Melanocyte of skin (primary cell): ENCODE data around the gene NDUFS6. TPM values are rescaled to one million over a fixed set of nuclear protein-coding genes. Genes with fewer than 3 reads are reported as not detected.

ENCODE experiments used
- total RNA-seq, 2 donors: library from RNA; depleted of rRNA; stranded (reverse); fragments of >200 nt; gene quantifications; 2 replicates each; pipeline ENCODE4 v1.2.3, GENCODE V29; 2012

Gene NDUFS6
- total RNA-seq = 10 to 100 TPM; 27.9 to 48.3 TPM

DNA sequence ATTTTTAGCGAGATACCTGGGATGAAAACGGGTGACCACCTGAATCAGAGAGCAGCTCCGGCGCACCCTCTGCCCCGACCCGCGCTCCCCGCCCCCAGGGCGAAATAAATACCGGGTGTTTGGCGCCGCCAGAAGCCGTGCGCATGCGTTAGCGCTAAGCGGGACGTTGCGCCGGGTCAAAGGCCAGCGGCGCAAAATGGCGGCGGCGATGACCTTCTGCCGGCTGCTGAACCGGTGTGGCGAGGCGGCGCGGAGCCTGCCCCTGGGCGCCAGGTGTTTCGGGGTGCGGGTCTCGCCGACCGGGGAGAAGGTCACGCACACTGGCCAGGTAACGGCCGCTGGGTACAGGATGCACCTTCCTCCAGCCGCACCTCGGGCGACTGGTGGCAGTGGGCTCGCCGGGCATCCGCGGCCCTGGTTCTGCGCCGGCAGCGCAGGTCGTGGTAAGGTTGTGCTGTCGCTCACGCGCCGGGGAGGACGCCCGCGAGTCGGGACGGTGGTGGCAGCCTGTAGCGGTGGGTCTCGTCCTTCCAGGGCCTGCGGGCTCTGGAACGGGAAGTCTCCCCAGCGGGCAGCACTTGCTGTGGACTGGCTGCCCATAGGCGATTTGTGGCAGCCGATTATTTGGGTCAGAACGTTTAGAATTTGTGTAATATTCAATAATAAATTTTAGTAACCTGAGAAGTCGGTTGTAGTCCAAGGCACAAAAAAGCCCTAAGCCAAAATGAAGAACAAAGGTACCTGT is at the start of gene NDUFS6:
Gene NDUFS6, plus strand, starts transcription at position 186 of the 745 bp plus-strand sequence. Its CDS starts 11 bp downstream, at position 197.

DNA sequence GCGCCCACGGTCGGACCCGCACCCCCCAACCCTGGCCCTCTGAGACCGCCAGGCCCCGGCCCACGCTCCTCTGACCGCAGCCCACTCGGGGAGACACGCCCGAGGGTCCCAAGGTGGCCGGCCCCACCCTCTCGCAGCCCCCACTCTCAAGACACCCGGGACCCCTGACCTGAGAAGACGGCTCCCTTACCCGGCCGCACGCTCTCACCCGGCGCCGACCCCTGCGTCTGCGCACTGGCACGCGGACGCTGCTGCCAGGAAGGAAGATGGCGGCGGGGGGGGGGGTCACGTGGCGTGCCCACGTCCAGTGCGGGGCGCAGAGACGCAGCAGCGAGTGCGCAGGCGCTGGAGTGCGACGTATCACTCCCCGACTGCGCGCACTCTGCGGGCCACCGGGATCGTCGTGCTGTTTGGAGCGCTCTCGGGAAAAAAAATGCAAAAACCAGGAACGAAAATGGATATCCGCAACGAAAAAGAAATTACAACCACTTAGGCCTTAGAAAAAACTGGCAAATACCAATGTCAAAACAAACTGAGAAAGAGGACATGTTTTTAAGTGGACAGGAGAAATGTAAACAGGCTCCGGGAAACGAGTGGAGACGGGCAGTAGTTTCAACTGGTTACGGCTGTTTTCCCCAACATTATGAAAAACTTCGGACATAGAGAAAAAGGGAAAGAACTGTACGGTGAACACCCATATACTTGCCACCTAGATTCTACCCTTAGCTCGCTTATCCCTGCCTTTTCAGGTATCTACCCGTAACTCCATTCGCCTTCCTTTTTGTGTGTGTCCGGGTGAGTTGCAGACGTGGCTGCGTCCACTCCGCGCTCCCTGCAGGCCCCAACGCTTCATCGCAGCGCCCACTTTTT is 1.4 kb upstream of the NDUFS6 start, which contains the start of gene MRPL36:
Gene MRPL36, minus strand, starts transcription at position 236 of the 870 bp plus-strand sequence. CDS start 902 bp downstream, outside the sequence.

Other genes starting within 250 kb of the NDUFS6 start
- 10 to 100 TPM; 51.3 to 86.9 TPM for gene MRPL36, start 1.6 kb upstream of the NDUFS6 start, total RNA-seq
- not detected for gene IRX4, start 81.5 kb downstream of the NDUFS6 start, total RNA-seq